HG03175 (cell line): ENCODE measurements around the gene IREB2.
"Not testable (repeated sequence)": the region's sequence is repeated elsewhere in the genome, so short reads cannot be mapped to it uniquely, and the experiment has no call there.

Experiments used
- ATAC-seq: cut with Tn5 transposase; IDR thresholded peaks from one replicate; pipeline ENCODE4 v1.9.1; 2021; ENCODE audit warnings: mild to moderate bottlenecking, moderate library complexity; ENCODE audit not compliant: unreplicated experiment

Gene IREB2

DNA sequence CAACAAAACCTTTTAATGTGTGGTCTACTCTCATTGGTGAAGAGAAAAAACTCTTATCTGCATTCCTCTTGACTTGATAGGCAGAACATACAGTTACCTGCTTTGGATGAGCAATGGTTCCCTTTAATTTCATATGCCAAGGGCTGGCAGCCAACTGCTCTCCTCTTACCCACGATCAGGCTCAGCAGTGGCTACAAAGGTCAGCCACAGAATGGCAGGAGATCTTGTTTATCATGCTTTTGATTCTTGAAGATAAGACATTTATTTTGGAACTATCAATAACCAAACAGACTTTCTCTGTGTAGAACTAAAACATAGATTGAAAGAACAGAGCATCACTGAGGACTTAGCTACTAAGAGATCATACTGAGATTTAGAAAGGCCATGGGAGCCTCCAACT, 6.1 kb upstream of the IREB2 start:
- ATAC-seq, result no peak

DNA sequence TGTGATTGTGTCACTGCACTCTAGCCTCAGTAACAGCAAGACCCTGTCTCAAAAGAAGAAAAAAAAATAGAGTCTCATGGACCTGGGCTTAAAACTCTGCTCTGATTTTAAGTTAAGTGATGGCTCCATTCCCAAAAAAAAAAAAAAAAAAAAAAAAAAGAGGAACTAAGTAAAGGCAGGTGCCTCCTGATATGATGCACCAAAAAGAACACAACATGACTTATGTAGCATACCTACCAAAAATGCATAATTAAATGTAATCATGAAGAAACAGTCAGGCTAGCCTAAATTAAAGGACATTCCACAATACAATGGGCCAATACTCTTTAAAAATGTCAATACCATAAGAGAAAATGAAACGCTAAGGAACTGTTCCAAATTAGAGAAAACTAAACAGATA, 5.4 kb upstream of the IREB2 start:
- ATAC-seq, result no peak

DNA sequence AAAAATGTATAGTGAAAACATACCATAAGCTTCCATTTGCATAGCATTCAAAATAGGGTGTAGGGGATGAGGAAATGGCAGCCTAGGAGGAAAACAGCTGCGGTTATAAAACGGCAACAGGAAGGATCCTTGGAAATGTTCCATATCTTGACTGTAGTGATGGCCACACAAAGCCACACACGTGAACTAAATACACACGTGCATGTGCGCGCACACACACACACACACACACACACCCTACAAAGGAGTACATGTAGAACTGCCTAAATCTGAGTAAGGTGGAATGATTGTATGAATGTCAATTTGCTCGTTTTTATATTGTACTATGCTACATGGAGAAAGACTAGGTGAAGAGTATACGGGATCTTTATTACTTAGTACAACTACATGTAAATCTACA, 3.9 kb upstream of the IREB2 start:
- no peak for ATAC-seq

- ATAC-seq, result not testable (repeated sequence)
Observed at GRCh38 chr15:78434711-78435110, 3.3 kb upstream of the IREB2 start.

GRCh38 chr15:78437107-78437761, 782 bp upstream of the IREB2 start:
- ATAC-seq, result no peak

DNA sequence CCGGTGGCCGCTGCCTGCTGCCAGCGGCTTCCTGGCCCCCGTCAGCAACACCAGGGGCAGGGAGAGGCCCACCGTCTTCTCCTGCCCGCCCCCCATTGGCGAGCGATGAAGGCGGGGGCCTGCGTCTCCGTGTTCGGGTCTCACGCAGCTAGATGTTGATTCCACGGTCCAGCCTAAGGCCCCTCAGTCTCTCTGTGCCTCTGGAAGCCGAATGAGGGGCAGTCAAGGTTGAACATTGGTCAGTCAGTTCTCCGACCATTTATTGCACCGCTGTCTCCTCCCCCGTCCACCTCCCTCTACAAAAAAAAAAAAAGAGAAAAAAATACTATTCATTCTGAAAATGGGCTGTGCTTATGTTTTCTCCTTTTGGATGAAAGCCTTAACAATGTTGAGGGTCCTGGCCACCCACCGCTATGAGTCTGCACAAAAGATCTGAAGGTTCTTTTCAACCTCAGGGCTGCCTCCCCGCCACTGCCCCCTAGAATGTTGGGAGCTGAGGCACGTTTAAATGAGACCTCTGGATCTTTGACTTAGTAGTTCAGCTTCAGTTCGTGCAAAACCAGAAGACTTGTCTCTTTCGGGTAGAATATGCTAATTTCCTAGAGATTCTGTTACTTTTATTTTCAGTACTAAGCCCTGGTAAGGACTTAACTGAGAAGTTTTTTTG, 736 bp downstream of the IREB2 start:
- ATAC-seq, result peak; percentile 11

- ATAC-seq, result no peak
Observed at GRCh38 chr15:78440375-78441373, 2.7 kb downstream of the IREB2 start.

- no peak for ATAC-seq
Observed at GRCh38 chr15:78444255-78444654, 6.2 kb downstream of the IREB2 start.

- no peak for ATAC-seq
Observed at GRCh38 chr15:78445875-78446274, 7.9 kb downstream of the IREB2 start.

DNA sequence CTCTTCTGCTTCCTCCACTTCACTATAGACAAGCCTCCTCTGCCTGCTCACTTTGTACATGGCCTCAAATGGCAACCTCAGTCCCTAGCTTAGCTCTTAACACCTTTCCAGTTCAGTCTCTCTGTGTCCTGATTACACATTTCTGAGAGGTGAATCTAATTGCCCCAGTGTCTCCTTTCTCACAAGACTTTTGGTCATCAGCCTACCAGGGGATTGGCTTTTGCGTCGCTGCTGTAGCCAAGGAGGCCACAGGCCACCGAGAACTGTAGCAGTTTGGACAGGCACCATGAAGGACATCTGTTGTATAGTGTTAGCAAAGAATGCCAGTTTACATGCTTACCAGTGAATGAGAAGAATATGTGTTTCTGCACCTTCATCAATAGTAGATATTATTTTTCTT, 8.5 kb downstream of the IREB2 start:
- no peak for ATAC-seq

GRCh38 chr15:78448441-78449219, 10.6 kb downstream of the IREB2 start:
- ATAC-seq, result no peak

DNA sequence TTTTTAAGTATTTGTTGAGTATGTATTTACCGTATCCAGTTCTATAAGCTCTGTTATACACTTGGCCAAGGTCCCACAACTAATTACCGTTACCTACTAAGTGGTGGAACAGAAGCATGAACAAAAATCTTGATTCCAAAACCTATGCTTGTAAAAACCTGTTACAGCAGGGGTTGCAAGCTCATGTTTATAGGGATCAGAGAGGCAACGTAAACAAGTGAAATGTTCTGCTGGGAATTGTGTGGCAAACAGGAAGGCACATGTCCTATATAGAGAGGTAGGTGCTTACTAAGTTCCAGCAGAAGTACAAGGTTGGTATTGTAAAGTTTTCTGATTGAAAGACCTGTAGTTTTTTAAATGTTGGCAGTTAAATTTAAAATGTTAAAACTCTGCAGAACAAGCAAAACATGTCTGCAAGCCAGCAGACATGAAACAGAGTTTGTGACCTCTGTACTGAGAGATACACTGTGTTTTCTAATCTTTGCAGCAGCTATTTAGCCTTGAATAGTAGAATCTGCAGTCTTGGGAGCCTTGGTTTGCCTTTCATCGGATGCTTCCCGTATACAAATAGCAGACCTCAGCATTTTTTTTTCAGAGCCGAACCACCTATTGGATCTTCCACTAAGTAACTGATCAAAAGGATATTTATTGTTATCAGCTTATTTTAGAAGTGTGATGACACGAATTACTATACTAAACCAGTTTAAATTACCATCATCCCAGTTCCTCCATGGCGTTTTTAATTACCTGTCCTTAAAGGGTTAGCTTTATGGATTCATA, 11.4 kb downstream of the IREB2 start:
- ATAC-seq, result no peak

DNA sequence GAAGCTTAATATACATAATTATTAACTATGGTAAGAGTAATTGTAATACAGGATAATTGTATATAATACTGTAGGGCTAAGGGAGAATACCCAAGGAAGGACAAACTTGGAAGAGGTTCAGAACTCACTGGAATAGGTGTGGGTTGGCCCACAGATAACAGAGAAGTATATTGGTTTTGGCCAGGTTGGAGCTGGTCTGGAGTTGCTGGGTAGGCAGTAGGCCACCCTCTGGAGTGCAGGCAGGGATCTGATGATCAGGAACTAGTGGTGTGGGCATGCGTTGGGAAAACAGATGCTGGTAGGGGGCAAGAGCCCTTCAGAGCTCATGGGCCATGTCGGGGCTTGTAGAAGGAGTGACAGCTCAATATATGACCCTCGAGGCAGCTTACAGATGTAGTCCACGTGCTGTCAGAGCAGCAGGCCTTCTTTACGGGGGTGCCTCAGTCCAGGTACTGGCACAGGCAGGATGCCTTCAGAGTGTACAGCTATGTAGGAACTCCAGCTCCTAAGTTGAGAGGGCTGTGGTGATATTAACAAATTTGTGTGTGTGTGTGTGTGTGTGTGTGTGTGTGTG, 12.4 kb downstream of the IREB2 start:
- no peak for ATAC-seq

DNA sequence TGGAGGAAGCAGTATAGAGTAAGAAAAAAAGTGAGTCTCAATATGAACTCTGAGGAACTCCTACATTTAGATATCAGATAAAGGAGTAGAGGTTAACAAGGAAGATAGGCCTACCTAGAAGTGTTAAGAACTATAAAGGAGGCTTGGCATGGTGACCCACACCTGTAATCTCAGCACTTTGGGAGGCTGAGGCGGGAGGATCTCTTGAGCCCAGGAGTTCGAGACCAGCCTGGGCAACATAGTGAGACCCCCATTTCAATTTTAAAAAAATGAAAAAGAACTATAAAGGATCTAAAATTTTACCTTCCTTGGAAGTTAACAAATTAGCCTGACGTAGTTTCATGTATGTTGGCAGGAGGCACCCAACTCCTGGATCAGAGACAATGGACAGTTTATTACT, 14.5 kb downstream of the IREB2 start:
- no peak for ATAC-seq

DNA sequence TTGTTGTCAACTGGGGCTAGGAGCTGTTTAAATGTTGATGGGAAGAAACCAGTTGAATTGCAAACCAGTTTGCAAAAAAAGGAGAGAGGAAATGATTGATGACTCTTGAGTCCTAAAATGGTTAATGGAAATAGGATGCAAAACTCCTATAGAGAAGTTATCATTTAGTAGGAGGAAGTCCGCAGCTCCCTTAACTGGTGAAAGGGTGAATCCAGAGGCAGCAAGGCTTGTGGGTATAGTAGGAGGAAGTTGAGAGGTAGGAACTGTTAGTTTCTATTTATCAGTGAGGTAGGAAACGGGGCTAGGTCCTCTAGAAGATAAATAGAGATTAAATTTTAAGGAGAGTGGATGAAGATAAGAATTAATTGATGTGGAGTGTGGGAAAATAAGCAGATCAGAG, 15.4 kb downstream of the IREB2 start:
- no peak for ATAC-seq

- no peak for ATAC-seq
Observed at GRCh38 chr15:78454992-78455391, 17.0 kb downstream of the IREB2 start.

GRCh38 chr15:78455749-78456148, 17.7 kb downstream of the IREB2 start:
- no peak for ATAC-seq

- ATAC-seq, result no peak
Observed at GRCh38 chr15:78456426-78456825, 18.4 kb downstream of the IREB2 start.

DNA sequence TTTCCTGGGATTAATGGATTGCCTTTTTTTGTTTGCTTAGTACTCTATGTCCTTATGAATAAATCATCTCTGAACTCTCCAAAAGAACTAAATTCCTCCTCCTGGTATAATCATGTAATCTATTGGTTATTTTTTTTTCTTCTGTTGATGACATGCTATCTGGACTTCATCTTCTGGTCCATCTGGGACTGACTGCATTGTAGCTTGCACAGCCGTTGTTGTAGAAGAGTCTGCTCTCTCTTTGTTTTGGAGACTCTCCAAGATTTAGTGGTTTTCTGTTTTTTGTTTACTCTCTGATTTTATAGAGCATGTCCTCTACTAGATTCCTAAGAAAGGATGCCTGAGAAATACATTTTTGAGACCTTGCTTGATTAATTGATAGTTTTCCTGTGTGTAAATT, 19.1 kb downstream of the IREB2 start:
- no peak for ATAC-seq

DNA sequence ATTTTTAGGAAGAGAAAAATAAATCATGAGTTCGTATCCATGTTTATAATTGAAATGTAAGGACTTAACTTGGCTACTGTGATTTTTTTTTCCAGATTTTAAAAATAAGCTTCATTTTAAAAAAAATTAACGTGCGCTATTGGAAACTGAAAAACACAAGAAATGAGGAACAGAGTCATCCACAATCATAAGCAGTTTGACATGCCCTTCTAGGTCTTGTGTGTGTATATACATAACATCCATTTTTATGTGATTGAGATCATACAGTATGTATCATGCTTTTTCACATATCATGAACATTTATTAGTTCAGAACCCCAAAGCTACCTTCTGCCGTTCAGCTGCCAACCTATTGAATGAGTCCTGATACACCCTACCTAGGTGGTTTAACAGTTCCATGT, 22.7 kb downstream of the IREB2 start:
- no peak for ATAC-seq
